Lung (tissue), 12 donors: ENCODE data around the gene LTBP1. TPM values are rescaled to one million over a fixed set of nuclear protein-coding genes. Genes with fewer than 3 reads are reported as not detected.

ENCODE experiments used
- ATAC-seq: fragments of 200-7000 bp; cut with Tn5 transposase; one replicate; pipeline ENCODE4 v1.9.1; 2020; ENCODE audit warnings: moderate number of reproducible peaks; ENCODE audit not compliant: insufficient read depth, low FRiP score
- DNase-seq, 3 donors: peaks; one replicate each; pipeline ENCODE4 v3.0.0-alpha.2; 2013 to 2017
- H3K27ac ChIP-seq, 2 donors: one replicate each; pipeline ENCODE4 v1.5.1; 2013; ENCODE audit warnings: mild to moderate bottlenecking in 2 of 2, moderate library complexity in 2 of 2, control low read depth in 1 of 2, inconsistent platforms in 1 of 2, low read depth in 1 of 2, low read length in 1 of 2
- H3K27me3 ChIP-seq, 3 donors: one replicate each; pipeline ENCODE4 v1.5.1; 2013; ENCODE audit warnings: low read length in 2 of 3; ENCODE audit not compliant: control insufficient read depth in 3 of 3, insufficient read depth in 3 of 3
- H3K36me3 ChIP-seq, 4 donors: one replicate each; pipeline ENCODE4 v1.5.1; 2013; ENCODE audit warnings: low read length in 4 of 4, mild to moderate bottlenecking in 1 of 4, moderate library complexity in 1 of 4; ENCODE audit not compliant: control insufficient read depth in 4 of 4, insufficient read depth in 4 of 4
- H3K4me1 ChIP-seq, 5 donors: one replicate each; pipeline ENCODE4 v1.5.1; 2013; ENCODE audit warnings: low read length in 5 of 5, mild to moderate bottlenecking in 2 of 5, moderate library complexity in 1 of 5; ENCODE audit not compliant: control insufficient read depth in 5 of 5, insufficient read depth in 5 of 5
- H3K4me3 ChIP-seq: one replicate; pipeline ENCODE4 v1.5.1; 2013; ENCODE audit warnings: mild to moderate bottlenecking, control low read depth, moderate library complexity
- H3K9ac ChIP-seq, 2 donors: one replicate each; pipeline ENCODE4 v1.5.1; 2013; ENCODE audit warnings: low read length in 2 of 2, control low read depth in 1 of 2; ENCODE audit not compliant: insufficient read depth in 1 of 2
- H3K9me3 ChIP-seq, 4 donors: one replicate each; pipeline ENCODE4 v1.5.1; 2013; ENCODE audit warnings: low read length in 3 of 4, mild to moderate bottlenecking in 1 of 4, moderate library complexity in 1 of 4; ENCODE audit not compliant: control insufficient read depth in 4 of 4, insufficient read depth in 3 of 4
- WGBS, 2 donors: extraction: QIAGEN DNeasy Blood & Tissue Kit; methylation state at CpG; one replicate each; pipeline ENCODE4 v1.1.7; 2013; 5-methylcytosine and 5-hydroxymethylcytosine counted together
- polyA plus RNA-seq, 2 donors: library from polyadenylated mRNA; stranded (reverse); fragments of 200-250 nt; gene quantifications; one replicate each; pipeline ENCODE4 v1.2.1, GENCODE V29; 2013
- total RNA-seq, 2 donors: library from RNA; depleted of rRNA in 1 of 2; stranded (reverse); fragments of >200 nt in 1 of 2; gene quantifications; one replicate each; pipeline ENCODE4 v1.2.1, GENCODE V29; 2014 to 2021
- TF ChIP-seq, protein P1 (sequence below): IDR thresholded peaks from 2 replicates; pipeline ENCODE4 v1.5.1; 2012; ENCODE audit warnings: mild to moderate bottlenecking; ENCODE audit errors: control extremely low read depth, extremely low read depth
- donor health status: control.
- donor health status: control.
- donor health status: Bipolar disorder and iron deficiency.
- donor health status: healthy.
- donor health status: DM: yes; HTN: yes; CAD: no.

LTBP1 gene
- total and polyA plus RNA-seq, 4 donors = 8.8 to 57.4 (median 28.6) TPM

DNA sequence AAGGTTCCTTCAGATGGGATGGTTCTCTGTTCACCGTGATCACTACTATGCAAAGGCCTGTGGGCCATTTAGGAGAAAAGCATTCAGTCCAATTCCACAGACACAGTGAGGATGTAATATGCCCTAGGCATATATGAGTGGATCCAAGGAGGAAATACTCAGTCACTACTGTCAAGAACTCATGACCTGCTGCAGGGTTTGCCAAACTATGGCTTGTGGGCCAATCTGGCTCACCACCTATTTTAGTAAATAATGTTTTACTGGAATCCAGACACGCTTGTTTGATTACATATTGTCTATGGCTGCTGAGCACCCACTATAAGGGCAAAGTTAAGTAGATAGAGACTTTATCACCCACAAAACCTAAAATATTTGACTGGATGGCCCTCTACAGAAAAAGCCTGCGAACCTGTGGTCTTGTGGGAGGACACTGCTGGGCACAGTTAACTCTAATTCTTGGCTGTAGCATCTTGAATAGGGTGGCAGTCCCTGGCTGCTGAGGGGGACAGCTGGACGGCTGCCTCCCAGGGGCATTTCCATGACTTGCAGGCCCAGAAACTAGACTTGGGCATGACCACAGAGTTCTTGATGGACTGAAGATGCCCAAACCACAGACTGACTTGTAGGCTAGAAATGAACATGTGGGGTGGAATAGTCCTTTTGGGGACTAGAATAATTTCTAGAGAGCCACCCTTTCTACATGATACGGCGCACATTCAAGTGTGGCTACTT, 20.6 kb upstream of the LTBP1 start:
- DNase-seq = no peak
- Histone ChIP-seq H3K9ac (no peak overlapping the region), H3K36me3 (no peaks in the 10 kb centered on the region), H3K27ac (no peak overlapping the region), H3K4me1 (peaks cover 0 to 17% (median 3%) of the 10 kb centered on the region in 5 donors), H3K4me3 (no peak overlapping the region), H3K9me3 (peaks cover 0 to 5% (median 0%) of the 10 kb centered on the region in 4 donors), H3K27me3 (no peaks in the 10 kb centered on the region)
- 93% methylated on average over 6 of the region's 6 CpGs for WGBS, 2 donors
- ATAC-seq = no peak
- TF ChIP-seq, protein P1, sequence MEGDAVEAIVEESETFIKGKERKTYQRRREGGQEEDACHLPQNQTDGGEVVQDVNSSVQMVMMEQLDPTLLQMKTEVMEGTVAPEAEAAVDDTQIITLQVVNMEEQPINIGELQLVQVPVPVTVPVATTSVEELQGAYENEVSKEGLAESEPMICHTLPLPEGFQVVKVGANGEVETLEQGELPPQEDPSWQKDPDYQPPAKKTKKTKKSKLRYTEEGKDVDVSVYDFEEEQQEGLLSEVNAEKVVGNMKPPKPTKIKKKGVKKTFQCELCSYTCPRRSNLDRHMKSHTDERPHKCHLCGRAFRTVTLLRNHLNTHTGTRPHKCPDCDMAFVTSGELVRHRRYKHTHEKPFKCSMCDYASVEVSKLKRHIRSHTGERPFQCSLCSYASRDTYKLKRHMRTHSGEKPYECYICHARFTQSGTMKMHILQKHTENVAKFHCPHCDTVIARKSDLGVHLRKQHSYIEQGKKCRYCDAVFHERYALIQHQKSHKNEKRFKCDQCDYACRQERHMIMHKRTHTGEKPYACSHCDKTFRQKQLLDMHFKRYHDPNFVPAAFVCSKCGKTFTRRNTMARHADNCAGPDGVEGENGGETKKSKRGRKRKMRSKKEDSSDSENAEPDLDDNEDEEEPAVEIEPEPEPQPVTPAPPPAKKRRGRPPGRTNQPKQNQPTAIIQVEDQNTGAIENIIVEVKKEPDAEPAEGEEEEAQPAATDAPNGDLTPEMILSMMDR = no peak

- Histone ChIP-seq H3K9ac (no peak overlapping the region), H3K4me1 (peaks cover 0 to 17% (median 3%) of the 10 kb centered on the region in 5 donors), H3K9me3 (peaks cover 0 to 5% (median 0%) of the 10 kb centered on the region in 4 donors), H3K36me3 (no peaks in the 10 kb centered on the region), H3K27ac (no peak overlapping the region), H3K4me3 (no peak overlapping the region), H3K27me3 (no peaks in the 10 kb centered on the region)
- peak; percentile 49 to 74 (median 53) for DNase-seq
- 63 to 71% methylated on average over 2 of the region's 2 CpGs for WGBS, 2 donors
- no peak for ATAC-seq
- TF ChIP-seq, protein P1 = no peak
Observed at GRCh38 chr2:32926708-32927084, 20.1 kb upstream of the LTBP1 start.

DNA sequence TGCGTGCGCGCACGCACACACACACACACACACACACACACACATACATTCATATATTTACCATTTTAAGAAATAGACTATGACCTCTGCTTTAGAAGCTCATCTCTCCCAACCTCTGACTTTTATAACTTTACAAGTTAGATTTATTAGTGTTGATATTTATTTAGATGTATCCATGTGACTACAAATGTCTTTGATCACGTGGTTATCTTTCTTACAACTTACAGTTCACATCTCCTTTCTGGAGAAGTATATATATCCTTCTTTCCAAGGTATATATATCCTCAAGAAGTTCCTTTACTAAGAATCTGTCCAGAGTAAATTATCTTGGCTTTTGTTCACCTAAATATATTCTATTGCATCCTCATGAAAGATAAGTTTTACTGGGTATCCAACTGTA, 16.3 kb upstream of the LTBP1 start:
- DNase-seq (no peak), ATAC-seq (no peak)
- TF ChIP-seq, protein P1 = no peak
- Histone ChIP-seq H3K4me3 (no peak overlapping the region), H3K27me3 (no peaks in the 10 kb centered on the region), H3K4me1 (peaks cover 0 to 6% (median 3%) of the 10 kb centered on the region in 5 donors), H3K27ac (no peak overlapping the region), H3K9me3 (peaks cover 0 to 5% (median 0%) of the 10 kb centered on the region in 4 donors), H3K9ac (no peak overlapping the region), H3K36me3 (no peaks in the 10 kb centered on the region)
- 82 to 83% methylated on average over 5 of the region's 5 CpGs for WGBS, 2 donors
